Skeletal muscle tissue (tissue), 4 donors: ENCODE measurements around the gene SND1. TPM values are rescaled to one million over a fixed set of nuclear protein-coding genes. Genes with fewer than 3 reads are reported as not detected.

Experiments used
- H3K27ac ChIP-seq: one replicate; pipeline ENCODE4 v1.7.0; 2013; ENCODE audit warnings: mild to moderate bottlenecking, low read depth, low read length, inconsistent platforms
- H3K27me3 ChIP-seq, 3 donors: one replicate each; pipeline ENCODE4 v1.7.0; 2013; ENCODE audit warnings: low read length in 3 of 3; ENCODE audit not compliant: control insufficient read depth in 3 of 3, insufficient read depth in 3 of 3
- H3K36me3 ChIP-seq, 3 donors: one replicate each; pipeline ENCODE4 v1.7.0; 2013; ENCODE audit warnings: low read length in 3 of 3; ENCODE audit not compliant: control insufficient read depth in 3 of 3, insufficient read depth in 3 of 3
- H3K4me1 ChIP-seq, 3 donors: one replicate each; pipeline ENCODE4 v1.7.0; 2013; ENCODE audit warnings: low read length in 3 of 3, mild to moderate bottlenecking in 3 of 3; ENCODE audit not compliant: control insufficient read depth in 3 of 3, insufficient read depth in 3 of 3
- H3K4me3 ChIP-seq, 3 donors: one replicate each; pipeline ENCODE4 v1.7.0; 2013; ENCODE audit warnings: low read length in 3 of 3
- H3K9ac ChIP-seq, 3 donors: one replicate each; pipeline ENCODE4 v1.7.0; 2013; ENCODE audit warnings: low read length in 3 of 3, mild to moderate bottlenecking in 3 of 3, moderate library complexity in 2 of 3, low read depth in 1 of 3
- H3K9me3 ChIP-seq, 3 donors: one replicate each; pipeline ENCODE4 v1.7.0; 2013; ENCODE audit warnings: low read length in 3 of 3; ENCODE audit not compliant: control insufficient read depth in 3 of 3
- total RNA-seq: library from RNA; depleted of rRNA; stranded (reverse); fragments of >200 nt; gene quantifications from one replicate; pipeline ENCODE4 v1.2.3, GENCODE V29; 2014
- donor health status: Osteomylitis.

SND1 gene
- total RNA-seq, 1 donor from 2014 or later = 104 TPM

- Histone ChIP-seq H3K9me3 (no peaks in the 10 kb centered on the region), H3K36me3 (no peaks in the 10 kb centered on the region), H3K4me1 (no peaks in the 10 kb centered on the region)
Measured at GRCh38 chr7:127771707-127772106, 119.7 kb downstream of the SND1 start.

GRCh38 chr7:127776776-127777386 lies 124.9 kb downstream of the SND1 start:
- Histone ChIP-seq H3K4me3 (no peak overlapping the region), H3K27me3 (no peaks in the 10 kb centered on the region), H3K9ac (no peak overlapping the region), H3K4me1 (no peaks in the 10 kb centered on the region), H3K36me3 (no peaks in the 10 kb centered on the region), H3K9me3 (no peaks in the 10 kb centered on the region), H3K27ac (no peak overlapping the region)

More at GRCh38 chr7:127771707-127772106, 119.7 kb downstream of the SND1 start:
- no peak overlapping the region for H3K9ac ChIP-seq
- no peak overlapping the region for H3K4me3 ChIP-seq
- no peak overlapping the region for H3K27ac ChIP-seq
- H3K27me3 ChIP-seq = no peaks in the 10 kb centered on the region

GRCh38 chr7:127780489-127780888 lies 128.5 kb downstream of the SND1 start:
- Histone ChIP-seq H3K4me3 (no peak overlapping the region), H3K9me3 (no peaks in the 10 kb centered on the region), H3K4me1 (peaks cover 0 to 6% (median 4%) of the 10 kb centered on the region in 3 donors), H3K9ac (no peak overlapping the region), H3K27me3 (no peaks in the 10 kb centered on the region), H3K36me3 (no peaks in the 10 kb centered on the region), H3K27ac (no peak overlapping the region)

- no peak overlapping the region for H3K4me3 ChIP-seq
- H3K9me3 ChIP-seq = no peaks in the 10 kb centered on the region
- no peak overlapping the region for H3K27ac ChIP-seq
- no peaks in the 10 kb centered on the region for H3K36me3 ChIP-seq
- peaks cover 0 to 6% (median 4%) of the 10 kb centered on the region in 3 donors for H3K4me1 ChIP-seq
- H3K27me3 ChIP-seq = no peaks in the 10 kb centered on the region
- H3K9ac ChIP-seq = no peak overlapping the region
Measured at GRCh38 chr7:127781081-127781480, 129.1 kb downstream of the SND1 start.

- Histone ChIP-seq H3K4me3 (no peak overlapping the region), H3K36me3 (no peaks in the 10 kb centered on the region), H3K27ac (no peak overlapping the region), H3K4me1 (peaks cover 0 to 6% (median 4%) of the 10 kb centered on the region in 3 donors), H3K9ac (no peak overlapping the region), H3K27me3 (no peaks in the 10 kb centered on the region), H3K9me3 (no peaks in the 10 kb centered on the region)
Measured at GRCh38 chr7:127782075-127782474, 130.1 kb downstream of the SND1 start.

- Histone ChIP-seq H3K4me1 (peaks cover 0 to 6% (median 4%) of the 10 kb centered on the region in 3 donors), H3K9ac (no peak overlapping the region), H3K9me3 (no peaks in the 10 kb centered on the region), H3K27ac (no peak overlapping the region), H3K27me3 (no peaks in the 10 kb centered on the region), H3K36me3 (no peaks in the 10 kb centered on the region), H3K4me3 (no peak overlapping the region)
Measured at GRCh38 chr7:127782654-127783559, 130.9 kb downstream of the SND1 start.

GRCh38 chr7:127786184-127786583 lies 134.2 kb downstream of the SND1 start:
- Histone ChIP-seq H3K9me3 (no peaks in the 10 kb centered on the region), H3K27me3 (no peaks in the 10 kb centered on the region), H3K4me3 (no peak overlapping the region), H3K27ac (no peak overlapping the region), H3K4me1 (peaks cover 0 to 6% (median 4%) of the 10 kb centered on the region in 3 donors), H3K9ac (no peak overlapping the region), H3K36me3 (no peaks in the 10 kb centered on the region)

- H3K27ac ChIP-seq = no peak overlapping the region
Measured at GRCh38 chr7:127789031-127789430, 137.0 kb downstream of the SND1 start.

GRCh38 chr7:127791446-127792189 lies 139.6 kb downstream of the SND1 start:
- Histone ChIP-seq H3K9me3 (no peaks in the 10 kb centered on the region), H3K4me3 (no peak overlapping the region), H3K27me3 (no peaks in the 10 kb centered on the region), H3K9ac (no peak overlapping the region), H3K27ac (no peak overlapping the region), H3K36me3 (no peaks in the 10 kb centered on the region), H3K4me1 (peaks cover 0 to 3% (median 0%) of the 10 kb centered on the region in 3 donors)

More at GRCh38 chr7:127789031-127789430, 137.0 kb downstream of the SND1 start:
- no peaks in the 10 kb centered on the region for H3K27me3 ChIP-seq
- no peaks in the 10 kb centered on the region for H3K36me3 ChIP-seq
- H3K9me3 ChIP-seq = no peaks in the 10 kb centered on the region
- H3K4me3 ChIP-seq = no peak overlapping the region
- H3K9ac ChIP-seq = no peak overlapping the region
- peaks cover 0 to 1% (median 0%) of the 10 kb centered on the region in 3 donors for H3K4me1 ChIP-seq
